Coronary artery (tissue), 2 donors: ENCODE measurements around the gene FAM222A.

Source experiments
- DNase-seq: peaks from one replicate; pipeline ENCODE4 v3.0.0-alpha.2; 2017; ENCODE audit warnings: low spot score
- H3K27ac ChIP-seq, 2 donors: fragments of 200-600 bp; sonication (generic); one replicate each; pipeline ENCODE4 v1.5.1; 2016 to 2019
- H3K4me3 ChIP-seq: fragments of 200-600 bp; sonication (generic); 2 replicates; pipeline ENCODE4 v1.5.1; 2016; ENCODE audit warnings: mild to moderate bottlenecking, moderate library complexity
- CTCF ChIP-seq: fragments of 200-600 bp; sonication (generic); IDR thresholded peaks from one replicate; pipeline ENCODE4 v1.5.1; 2019; ENCODE audit warnings: antibody characterized with exemption

Gene FAM222A

GRCh38 chr12:109797905-109798669, 84.5 kb downstream of the FAM222A start:
- TF ChIP-seq CTCF, result no peak
- DNase-seq, result no peak
- Histone ChIP-seq H3K27ac (no peak overlapping the region), H3K4me3 (no peak overlapping the region)

GRCh38 chr12:109798691-109799090, 85.1 kb downstream of the FAM222A start:
- no peak for TF ChIP-seq CTCF
- Histone ChIP-seq H3K27ac (no peak overlapping the region), H3K4me3 (no peak overlapping the region)
- no peak for DNase-seq

GRCh38 chr12:109800536-109800935, 86.9 kb downstream of the FAM222A start:
- DNase-seq, result no peak
- no peak overlapping the region for H3K4me3 ChIP-seq
- no peak overlapping the region for H3K27ac ChIP-seq
- TF ChIP-seq CTCF, result no peak

GRCh38 chr12:109802828-109803227, 89.2 kb downstream of the FAM222A start:
- no peak for TF ChIP-seq CTCF
- H3K27ac ChIP-seq, result no peak overlapping the region
- DNase-seq, result no peak
- no peak overlapping the region for H3K4me3 ChIP-seq

- Histone ChIP-seq H3K27ac (no peak overlapping the region), H3K4me3 (no peak overlapping the region)
- TF ChIP-seq CTCF, result no peak
- no peak for DNase-seq
Measured at GRCh38 chr12:109803678-109804077, 90.1 kb downstream of the FAM222A start.

- Histone ChIP-seq H3K4me3 (no peak overlapping the region), H3K27ac (no peak overlapping the region)
- TF ChIP-seq CTCF, result peak; percentile 96
- DNase-seq, result no peak
Measured at GRCh38 chr12:109804820-109805761, 91.5 kb downstream of the FAM222A start.
